SU-DHL-6 (cell line): ENCODE measurements around the gene SIM2.

Experiments
- H2AFZ ChIP-seq: fragments of 200-600 bp; sonication (generic); 2 replicates; pipeline ENCODE4 v1.6.1; 2014; ENCODE audit warnings: low read depth, mild to moderate bottlenecking, moderate library complexity, mixed read lengths, antibody characterized with exemption, low read length; ENCODE audit not compliant: severe bottlenecking
- H3F3A ChIP-seq: fragments of 200-600 bp; shearing (Covaris generic); 2 replicates; pipeline ENCODE4 v1.6.0; 2016; ENCODE audit warnings: antibody characterized with exemption, mild to moderate bottlenecking; ENCODE audit not compliant: insufficient read depth
- H3K27ac ChIP-seq: fragments of 200-600 bp; sonication (generic); 2 replicates; pipeline ENCODE4 v1.5.1; 2016; ENCODE audit warnings: low read depth, mild to moderate bottlenecking, low read length, moderate library complexity, mixed read lengths
- H3K27me3 ChIP-seq: fragments of 200-600 bp; sonication (generic), shearing (Covaris generic); 2 replicates; pipeline ENCODE4 v1.6.0; 2014; ENCODE audit warnings: mild to moderate bottlenecking, low read length
- H3K36me3 ChIP-seq: fragments of 200-600 bp; sonication (generic); 2 replicates; pipeline ENCODE4 v1.6.1; 2014; ENCODE audit warnings: mild to moderate bottlenecking, low read length, mixed read lengths
- H3K4me2 ChIP-seq: fragments of 300-600, 200-600 bp; shearing (Covaris generic), sonication (generic); 2 replicates; pipeline ENCODE4 v1.6.0; 2014; ENCODE audit warnings: low read length, low read depth, mild to moderate bottlenecking; ENCODE audit not compliant: poor library complexity, severe bottlenecking
- H3K4me3 ChIP-seq: fragments of 200-600 bp; sonication (generic); 2 replicates; pipeline ENCODE4 v1.5.1; 2014; ENCODE audit warnings: antibody characterized with exemption, low read length, mild to moderate bottlenecking, mixed read lengths; ENCODE audit not compliant: insufficient read depth, poor library complexity, severe bottlenecking
- H3K79me2 ChIP-seq: fragments of 200-600 bp; sonication (generic); 2 replicates; pipeline ENCODE4 v1.6.1; 2014; ENCODE audit warnings: mild to moderate bottlenecking, low read length, moderate library complexity; ENCODE audit not compliant: insufficient read depth
- H3K9ac ChIP-seq: fragments of 200-600 bp; sonication (generic); 2 replicates; pipeline ENCODE4 v1.7.0; 2014; ENCODE audit warnings: mild to moderate bottlenecking, low read length
- H3K9me2 ChIP-seq: fragments of 200-600 bp; sonication (generic); replicated peaks from 2 replicates; pipeline ENCODE4 v1.6.1; 2014; ENCODE audit warnings: low read length; ENCODE audit not compliant: insufficient read depth
- H3K9me3 ChIP-seq: fragments of 200-600 bp; sonication (generic); 2 replicates; pipeline ENCODE4 v1.6.1; 2014; ENCODE audit warnings: low read length, mixed read lengths; ENCODE audit not compliant: insufficient read depth
- H4K20me1 ChIP-seq: fragments of 200-600 bp; sonication (generic); 2 replicates; pipeline ENCODE4 v1.6.1; 2014; ENCODE audit warnings: low read depth, mild to moderate bottlenecking, antibody characterized with exemption, low read length, moderate library complexity, mixed read lengths
- EZH2phosphoT487 ChIP-seq: fragments of 200-600 bp; sonication (generic), shearing (Covaris generic); conservative IDR thresholded peaks from 2 replicates; pipeline ENCODE4 v1.6.1; 2018; ENCODE audit warnings: mild to moderate bottlenecking, antibody characterized with exemption, low read length, moderate library complexity, mixed read lengths
- TF ChIP-seq, protein P1 (sequence below): fragments of 200-600 bp; sonication (generic); IDR thresholded peaks from one replicate; pipeline ENCODE4 v1.5.1; 2017; ENCODE audit warnings: antibody characterized with exemption, mild to moderate bottlenecking, low read length, moderate library complexity; ENCODE audit not compliant: insufficient read depth, poor library complexity, severe bottlenecking

SIM2 gene

GRCh38 chr21:36697060-36697850 is 1.7 kb upstream of the SIM2 start:
- H3F3A ChIP-seq: no peaks in the 10 kb centered on the region
- no peak overlapping the region for H3K4me3 ChIP-seq
- no peaks in the 10 kb centered on the region for H4K20me1 ChIP-seq
- H3K79me2 ChIP-seq: no peaks in the 10 kb centered on the region
- no peak overlapping the region for H3K4me2 ChIP-seq
- no peaks in the 10 kb centered on the region for H3K9me2 ChIP-seq
- H3K36me3 ChIP-seq: no peaks in the 10 kb centered on the region
- no peak overlapping the region for H3K27ac ChIP-seq
- H2AFZ ChIP-seq: no peak overlapping the region
- no peak for TF ChIP-seq EZH2phosphoT487
- TF ChIP-seq, protein P1, sequence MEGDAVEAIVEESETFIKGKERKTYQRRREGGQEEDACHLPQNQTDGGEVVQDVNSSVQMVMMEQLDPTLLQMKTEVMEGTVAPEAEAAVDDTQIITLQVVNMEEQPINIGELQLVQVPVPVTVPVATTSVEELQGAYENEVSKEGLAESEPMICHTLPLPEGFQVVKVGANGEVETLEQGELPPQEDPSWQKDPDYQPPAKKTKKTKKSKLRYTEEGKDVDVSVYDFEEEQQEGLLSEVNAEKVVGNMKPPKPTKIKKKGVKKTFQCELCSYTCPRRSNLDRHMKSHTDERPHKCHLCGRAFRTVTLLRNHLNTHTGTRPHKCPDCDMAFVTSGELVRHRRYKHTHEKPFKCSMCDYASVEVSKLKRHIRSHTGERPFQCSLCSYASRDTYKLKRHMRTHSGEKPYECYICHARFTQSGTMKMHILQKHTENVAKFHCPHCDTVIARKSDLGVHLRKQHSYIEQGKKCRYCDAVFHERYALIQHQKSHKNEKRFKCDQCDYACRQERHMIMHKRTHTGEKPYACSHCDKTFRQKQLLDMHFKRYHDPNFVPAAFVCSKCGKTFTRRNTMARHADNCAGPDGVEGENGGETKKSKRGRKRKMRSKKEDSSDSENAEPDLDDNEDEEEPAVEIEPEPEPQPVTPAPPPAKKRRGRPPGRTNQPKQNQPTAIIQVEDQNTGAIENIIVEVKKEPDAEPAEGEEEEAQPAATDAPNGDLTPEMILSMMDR: no peak
- H3K9ac ChIP-seq: no peak overlapping the region
- no peaks in the 10 kb centered on the region for H3K27me3 ChIP-seq
- no peaks in the 10 kb centered on the region for H3K9me3 ChIP-seq

- no peaks in the 10 kb centered on the region for H3K79me2 ChIP-seq
- no peak overlapping the region for H3K27ac ChIP-seq
- H3K9ac ChIP-seq: no peak overlapping the region
- no peak overlapping the region for H3K4me2 ChIP-seq
- H3F3A ChIP-seq: no peaks in the 10 kb centered on the region
- H3K9me3 ChIP-seq: no peaks in the 10 kb centered on the region
- no peak for TF ChIP-seq EZH2phosphoT487
- TF ChIP-seq, protein P1: no peak
- no peaks in the 10 kb centered on the region for H3K9me2 ChIP-seq
- H3K36me3 ChIP-seq: no peaks in the 10 kb centered on the region
- no peaks in the 10 kb centered on the region for H3K27me3 ChIP-seq
- H4K20me1 ChIP-seq: no peaks in the 10 kb centered on the region
- H2AFZ ChIP-seq: no peak overlapping the region
- no peak overlapping the region for H3K4me3 ChIP-seq
Observed at GRCh38 chr21:36697851-36698384, 997 bp upstream of the SIM2 start.

DNA sequence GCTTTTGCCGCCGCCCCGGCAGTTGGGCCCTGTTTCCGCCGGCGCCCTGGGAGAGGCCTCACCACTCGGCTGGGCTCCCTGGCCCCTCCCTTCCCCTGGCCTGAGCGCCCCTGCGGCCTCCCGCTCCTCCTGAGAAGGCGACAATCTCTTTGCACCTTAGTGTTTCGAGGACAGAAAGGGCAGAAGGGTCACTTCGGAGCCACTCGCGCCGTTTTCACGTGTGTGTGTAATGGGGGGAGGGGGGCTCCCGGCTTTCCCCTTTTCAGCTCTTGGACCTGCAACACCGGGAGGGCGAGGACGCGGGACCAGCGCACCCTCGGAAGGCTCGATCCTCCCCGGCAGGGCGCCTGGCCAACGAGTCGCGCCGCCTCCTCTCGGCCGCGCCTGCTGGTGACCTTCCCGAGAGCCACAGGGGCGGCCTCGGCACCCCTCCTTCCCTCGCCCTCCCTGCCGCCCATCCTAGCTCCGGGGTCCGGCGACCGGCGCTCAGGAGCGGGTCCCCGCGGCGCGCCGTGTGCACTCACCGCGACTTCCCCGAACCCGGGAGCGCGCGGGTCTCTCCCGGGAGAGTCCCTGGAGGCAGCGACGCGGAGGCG is 432 bp upstream of the SIM2 start:
- Histone ChIP-seq H3F3A (no peaks in the 10 kb centered on the region), H4K20me1 (no peaks in the 10 kb centered on the region), H3K9me3 (no peaks in the 10 kb centered on the region), H3K27me3 (no peaks in the 10 kb centered on the region), H3K79me2 (no peaks in the 10 kb centered on the region), H3K4me3 (no peak overlapping the region), H3K36me3 (no peaks in the 10 kb centered on the region), H3K9ac (no peak overlapping the region), H3K27ac (no peak overlapping the region), H3K9me2 (no peaks in the 10 kb centered on the region), H3K4me2 (no peak overlapping the region), H2AFZ (no peak overlapping the region)
- TF ChIP-seq, protein P1: no peak
- TF ChIP-seq EZH2phosphoT487: no peak
